GM10248 (cell line): ENCODE measurements around the gene SUN1.

ENCODE experiments used
- CTCF ChIA-PET: fragments of 300-600 bp; sonication (Branson Sonifier 250); formaldehyde crosslinking; extraction: SDS; loops from one replicate; lab custom pipeline; 2021; ENCODE audit warnings: antibody characterized with exemption; lab: Yijun Ruan, JAX
- POLR2A ChIA-PET: fragments of 350-650 bp; sonication (Branson Sonifier 250); formaldehyde crosslinking; extraction: SDS; loops from one replicate; lab custom pipeline; 2020; ENCODE audit warnings: antibody characterized with exemption; lab: Yijun Ruan, JAX
- DNase-seq: peaks from one replicate; pipeline ENCODE4 v3.0.0; 2012; ENCODE audit errors: extremely low spot score
- TF ChIP-seq, protein P1 (sequence below): IDR thresholded peaks from 2 replicates; pipeline ENCODE4 v1.5.1; 2012; ENCODE audit warnings: mild to moderate bottlenecking, low read depth; ENCODE audit errors: extremely low read depth, missing control alignments, control extremely low read depth

The SUN1 gene

DNA sequence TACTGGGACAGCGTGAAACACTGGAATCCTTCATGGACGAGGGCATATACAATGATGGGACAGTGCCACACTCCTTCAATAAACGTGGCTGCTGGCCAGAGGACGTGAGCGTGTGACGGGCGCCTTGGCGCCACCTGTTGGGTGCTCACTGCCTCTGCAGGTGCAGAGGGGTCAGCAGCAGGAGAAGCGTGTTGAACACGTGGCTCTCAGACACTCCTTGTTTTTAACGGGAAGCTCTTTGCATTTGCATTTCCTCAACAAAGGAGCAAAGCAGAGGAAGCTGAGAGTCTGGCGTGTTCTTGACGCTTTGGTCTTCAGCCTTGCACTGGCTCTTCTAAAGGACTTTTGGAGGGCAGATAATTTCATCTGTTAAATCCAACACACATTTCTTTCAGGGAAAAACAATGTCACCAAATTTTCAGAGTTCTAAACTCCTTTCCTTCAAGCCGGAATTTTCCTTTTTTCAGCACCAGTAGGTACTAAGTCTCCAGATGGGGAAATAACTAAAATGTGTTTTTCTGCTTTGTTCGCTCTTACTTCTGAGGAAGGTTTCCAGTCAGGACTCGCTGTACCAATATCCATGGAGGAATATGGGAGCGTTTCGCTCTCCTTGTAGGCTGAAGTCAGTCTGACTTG, 41.2 kb downstream of the SUN1 start:
- peak; percentile 85 for DNase-seq
- CTCF ChIA-PET, result interaction anchor here (0.6 to 6.6 kb wide), 33 partner anchors 10 to 610 kb away, joined by 3 to 121 read pairs (median 4); partner anchors contain the start of gene SUN1
- POLR2A ChIA-PET, result no interaction called here
- TF ChIP-seq, protein P1, sequence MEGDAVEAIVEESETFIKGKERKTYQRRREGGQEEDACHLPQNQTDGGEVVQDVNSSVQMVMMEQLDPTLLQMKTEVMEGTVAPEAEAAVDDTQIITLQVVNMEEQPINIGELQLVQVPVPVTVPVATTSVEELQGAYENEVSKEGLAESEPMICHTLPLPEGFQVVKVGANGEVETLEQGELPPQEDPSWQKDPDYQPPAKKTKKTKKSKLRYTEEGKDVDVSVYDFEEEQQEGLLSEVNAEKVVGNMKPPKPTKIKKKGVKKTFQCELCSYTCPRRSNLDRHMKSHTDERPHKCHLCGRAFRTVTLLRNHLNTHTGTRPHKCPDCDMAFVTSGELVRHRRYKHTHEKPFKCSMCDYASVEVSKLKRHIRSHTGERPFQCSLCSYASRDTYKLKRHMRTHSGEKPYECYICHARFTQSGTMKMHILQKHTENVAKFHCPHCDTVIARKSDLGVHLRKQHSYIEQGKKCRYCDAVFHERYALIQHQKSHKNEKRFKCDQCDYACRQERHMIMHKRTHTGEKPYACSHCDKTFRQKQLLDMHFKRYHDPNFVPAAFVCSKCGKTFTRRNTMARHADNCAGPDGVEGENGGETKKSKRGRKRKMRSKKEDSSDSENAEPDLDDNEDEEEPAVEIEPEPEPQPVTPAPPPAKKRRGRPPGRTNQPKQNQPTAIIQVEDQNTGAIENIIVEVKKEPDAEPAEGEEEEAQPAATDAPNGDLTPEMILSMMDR, result peak; percentile 98

DNA sequence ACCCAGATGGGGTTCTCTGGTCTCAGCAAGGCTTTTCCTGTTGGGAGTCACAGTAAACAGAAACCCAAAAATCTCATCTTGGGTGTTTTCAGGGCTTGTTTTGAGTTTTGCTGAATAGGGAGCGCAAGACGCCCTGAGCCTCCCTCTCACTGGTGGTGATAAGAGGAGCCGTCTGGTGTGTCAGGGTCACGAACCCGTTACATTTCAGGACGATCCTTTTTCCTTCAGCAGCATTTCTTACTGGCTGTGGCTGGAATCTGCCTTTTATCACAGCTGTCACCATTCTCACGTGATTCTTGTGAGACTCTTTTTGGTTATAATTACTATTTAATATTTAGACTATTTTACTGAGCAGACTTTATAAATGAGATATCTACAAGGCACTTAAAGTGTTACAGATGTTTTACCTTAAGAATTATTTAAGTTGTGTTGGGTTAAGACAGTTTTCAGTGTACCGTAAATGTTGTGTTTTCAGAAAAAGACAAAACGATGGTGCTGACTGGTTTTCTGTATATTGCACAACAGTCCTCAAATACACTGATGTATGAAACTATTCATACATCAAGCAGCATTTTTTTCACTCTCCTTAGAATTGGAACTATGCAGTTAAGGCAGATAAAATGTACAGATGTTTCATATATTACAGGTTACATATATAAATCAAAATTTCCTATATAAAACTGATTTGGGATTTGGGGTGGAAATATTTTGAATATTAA, 41.9 kb downstream of the SUN1 start:
- DNase-seq, result no peak
- TF ChIP-seq, protein P1, result no peak
- POLR2A ChIA-PET, result no interaction called here
- CTCF ChIA-PET, result interaction anchor here (0.6 to 6.6 kb wide), 28 partner anchors 9 to 610 kb away, joined by 3 to 121 read pairs (median 4); partner anchors contain the start of gene SUN1

DNA sequence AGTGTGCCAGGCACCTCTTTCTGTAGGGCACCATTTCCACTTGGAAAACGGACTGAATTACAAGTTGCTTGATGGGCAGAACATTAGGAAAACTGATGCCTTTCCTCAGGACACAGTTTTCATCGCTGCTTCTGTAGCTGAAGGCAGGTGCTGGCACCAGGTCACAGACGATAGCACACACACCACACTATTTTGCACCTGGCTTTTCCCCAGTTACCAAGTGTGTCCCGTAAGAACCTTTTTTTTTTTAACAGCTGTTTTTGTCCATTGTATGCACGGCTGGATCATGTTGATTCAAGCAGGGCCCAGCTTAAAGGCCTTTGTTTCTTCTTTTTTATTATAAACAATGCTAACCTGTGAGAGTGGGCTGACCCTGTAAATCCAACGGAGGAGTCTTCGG, 42.8 kb downstream of the SUN1 start:
- ChIA-PET CTCF (interaction anchor here (0.9 to 6.6 kb wide), 5 partner anchors 11 to 100 kb away, joined by 3 to 121 read pairs (median 5); partner anchors contain the start of gene COX19), POLR2A (no interaction called here)
- no peak for DNase-seq
- TF ChIP-seq, protein P1, result no peak

DNA sequence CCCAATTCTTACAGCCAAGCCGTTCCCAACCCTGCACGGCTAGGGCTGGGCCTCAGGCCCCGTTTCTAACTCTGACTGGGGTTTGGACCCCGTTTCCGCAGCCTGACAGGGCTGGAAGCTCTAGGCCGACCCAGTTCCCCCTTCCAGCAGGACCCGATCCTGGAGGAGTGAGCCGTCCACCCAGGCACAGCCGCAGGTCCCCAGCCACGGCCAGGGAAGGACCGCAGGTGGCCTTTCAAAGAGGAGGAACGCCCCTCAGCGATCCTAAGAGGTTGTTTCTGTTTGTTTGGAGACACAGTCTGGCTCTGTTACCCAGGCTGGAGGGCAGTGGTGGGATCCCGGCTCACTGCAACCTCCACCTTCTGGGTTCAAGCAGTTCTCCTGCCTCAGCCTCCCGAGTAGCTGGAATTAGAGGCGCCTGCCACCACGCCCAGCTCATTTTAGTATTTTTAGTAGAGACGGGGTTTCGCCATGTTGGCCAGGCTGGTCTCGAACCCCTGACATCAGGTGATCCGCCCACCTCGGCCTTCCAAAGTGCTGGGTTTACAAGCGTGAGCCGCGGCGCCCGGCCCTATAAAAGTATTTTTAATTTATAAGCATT, 43.3 kb downstream of the SUN1 start:
- DNase-seq, result no peak
- TF ChIP-seq, protein P1, result no peak
- POLR2A ChIA-PET, result no interaction called here
- CTCF ChIA-PET, result interaction anchor here (0.9 to 6.6 kb wide), 5 partner anchors 12 to 100 kb away, joined by 3 to 121 read pairs (median 5); partner anchors contain the start of gene COX19

DNA sequence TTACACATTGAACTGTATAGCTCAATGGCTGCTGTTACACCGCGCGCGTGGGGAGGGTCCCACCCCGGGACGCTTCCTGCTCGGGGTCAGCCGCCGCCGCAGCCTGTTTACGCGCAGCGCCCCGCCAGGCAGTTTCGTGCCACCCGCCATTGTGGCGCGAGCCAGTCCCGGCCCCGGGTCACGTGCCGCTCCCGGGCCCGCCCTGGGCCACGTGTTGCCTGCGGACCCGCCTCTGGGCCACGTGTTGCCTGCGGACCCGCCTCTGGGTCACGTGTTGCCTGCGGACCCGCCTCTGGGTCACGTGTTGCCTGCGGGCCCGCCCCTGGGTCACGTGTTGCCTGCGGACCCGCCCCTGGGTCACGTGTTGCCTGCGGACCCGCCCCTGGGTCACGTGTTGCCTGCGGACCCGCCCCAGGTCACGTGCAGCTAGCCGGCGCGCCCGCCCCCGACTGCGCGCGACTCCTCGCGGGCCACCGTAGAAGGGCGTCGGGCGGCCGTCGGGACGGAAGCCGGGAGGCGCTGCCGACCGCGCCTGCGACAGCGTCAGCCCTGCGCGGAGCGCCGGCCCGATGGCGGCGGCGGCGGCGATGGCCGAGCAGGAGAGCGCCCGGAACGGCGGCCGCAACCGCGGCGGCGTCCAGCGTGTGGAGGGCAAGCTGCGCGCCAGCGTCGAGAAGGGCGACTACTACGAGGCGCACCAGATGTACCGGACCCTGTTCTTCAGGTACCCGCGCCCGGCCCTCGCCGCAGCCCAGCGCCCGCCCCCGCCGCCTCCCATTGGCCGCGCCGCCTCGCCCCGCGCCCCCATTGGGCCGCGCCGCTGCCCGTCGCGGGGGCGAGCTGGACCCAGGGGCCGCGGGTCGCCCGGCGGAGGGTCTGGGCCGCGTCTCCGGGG, 44.0 kb downstream of the SUN1 start, which contains the start of gene GET4:
TSS of gene GET4 (plus strand) at position 478 of the 895 bp plus-strand sequence. CDS start at position 570, 92 bp downstream.
- ChIA-PET CTCF (interaction anchor here (0.9 to 6.6 kb wide), 5 partner anchors 12 to 99 kb away, joined by 3 to 121 read pairs (median 5); partner anchors contain the start of gene COX19), POLR2A (no interaction called here)
- DNase-seq, result peak; percentile 91
- TF ChIP-seq, protein P1, result peak; percentile 21

DNA sequence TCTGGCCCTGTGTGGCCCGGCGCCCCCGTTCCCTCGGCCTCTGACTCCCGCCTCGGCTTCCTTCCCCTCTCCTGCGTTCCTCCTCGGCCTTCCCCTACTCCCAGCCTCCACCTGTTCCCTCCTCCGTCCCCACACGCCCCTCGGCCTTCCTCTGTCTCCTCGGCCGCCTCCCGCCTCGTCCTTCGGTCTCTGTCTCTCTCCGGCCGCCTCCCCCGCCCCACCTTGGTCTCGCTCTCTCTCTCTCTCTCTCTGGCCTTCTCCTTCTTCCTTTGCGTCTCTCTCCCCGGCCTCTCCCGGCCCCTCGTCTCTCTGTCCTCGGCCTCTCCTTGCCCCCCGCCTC, 44.7 kb downstream of the SUN1 start:
- TF ChIP-seq, protein P1, result no peak
- CTCF ChIA-PET, result no interaction called here
- POLR2A ChIA-PET, result no interaction called here
- DNase-seq, result peak; percentile 55
